C4-2B (cell line): ENCODE results near the gene SGTA.

Experiments
- CTCF ChIP-seq: fragments of 450-650 bp; conservative IDR thresholded peaks from 2 replicates; pipeline ENCODE4 v1.5.1; 2017; ENCODE audit warnings: mild to moderate bottlenecking
- ZFX ChIP-seq: fragments of 450-650 bp; IDR thresholded peaks from 2 replicates; pipeline ENCODE4 v1.6.1; 2017

GRCh38 chr19:2727640-2727944, 55.5 kb downstream of the SGTA start:
- TF ChIP-seq CTCF, result no peak
- TF ChIP-seq ZFX, result no peak
